Astrocyte of the spinal cord (primary cell): ENCODE measurements around the gene GTF2A2.

Experiments
- DNase-seq: peaks from one replicate; pipeline ENCODE4 v3.0.0; 2011; ENCODE audit warnings: low read depth, low spot score
- H3K4me3 ChIP-seq: 2 replicates; pipeline ENCODE4 v1.5.1; 2011; ENCODE audit warnings: low read depth, mild to moderate bottlenecking, low read length, moderate library complexity
- in situ Hi-C: cut with HindIII; loops from 2 replicates; pipeline ENCODE4 v1.10.0; 2017; ENCODE audit warnings: low sequenced_read_pairs
- TF ChIP-seq, protein P1 (sequence below): IDR thresholded peaks from 2 replicates; pipeline ENCODE4 v1.5.1; 2012; ENCODE audit warnings: low read depth, mild to moderate bottlenecking, low read length, inconsistent platforms

Gene GTF2A2

DNA sequence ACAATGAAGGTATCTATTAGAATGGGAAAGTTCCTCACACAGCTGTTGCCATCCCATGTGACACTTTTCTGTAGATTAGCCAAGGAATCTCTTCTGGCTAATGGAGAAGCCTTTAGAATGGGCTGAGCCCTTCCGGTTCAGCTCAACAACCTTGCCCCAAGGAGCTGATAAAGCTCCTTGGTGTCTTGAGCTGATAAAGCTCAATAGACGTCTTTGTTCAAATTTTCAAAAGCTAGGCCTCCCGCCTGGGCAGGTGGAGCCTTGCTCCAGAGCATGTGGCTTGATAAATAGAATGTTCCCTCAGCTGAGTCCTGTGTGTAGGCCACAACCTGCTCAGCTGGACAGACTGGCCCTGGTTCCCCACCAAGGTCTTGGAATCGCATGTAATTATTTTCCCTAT is 39.0 kb upstream of the GTF2A2 start:
- in situ Hi-C loops: no loop called here
- no peak for DNase-seq

DNA sequence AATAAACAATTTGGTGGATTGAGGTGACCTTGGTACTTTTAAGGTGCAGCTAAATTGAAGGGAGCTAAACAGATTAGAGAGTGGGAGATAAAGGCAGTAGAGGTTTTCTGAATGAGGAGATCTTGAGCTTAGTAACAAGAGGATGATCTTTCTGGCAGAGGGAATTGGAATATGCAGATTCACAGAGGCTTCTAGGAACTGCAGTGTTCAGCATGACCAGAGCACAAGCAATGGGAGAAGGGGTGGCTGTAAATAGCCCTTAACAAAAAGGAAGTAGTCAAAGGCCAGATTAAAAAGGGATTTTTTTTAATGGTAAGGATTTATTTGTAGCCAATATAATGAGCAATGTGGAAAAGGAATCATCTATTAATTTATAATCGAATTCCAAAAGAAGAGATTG is 37.5 kb upstream of the GTF2A2 start:
- in situ Hi-C loops: no loop called here
- no peak for DNase-seq
- TF ChIP-seq, protein P1, sequence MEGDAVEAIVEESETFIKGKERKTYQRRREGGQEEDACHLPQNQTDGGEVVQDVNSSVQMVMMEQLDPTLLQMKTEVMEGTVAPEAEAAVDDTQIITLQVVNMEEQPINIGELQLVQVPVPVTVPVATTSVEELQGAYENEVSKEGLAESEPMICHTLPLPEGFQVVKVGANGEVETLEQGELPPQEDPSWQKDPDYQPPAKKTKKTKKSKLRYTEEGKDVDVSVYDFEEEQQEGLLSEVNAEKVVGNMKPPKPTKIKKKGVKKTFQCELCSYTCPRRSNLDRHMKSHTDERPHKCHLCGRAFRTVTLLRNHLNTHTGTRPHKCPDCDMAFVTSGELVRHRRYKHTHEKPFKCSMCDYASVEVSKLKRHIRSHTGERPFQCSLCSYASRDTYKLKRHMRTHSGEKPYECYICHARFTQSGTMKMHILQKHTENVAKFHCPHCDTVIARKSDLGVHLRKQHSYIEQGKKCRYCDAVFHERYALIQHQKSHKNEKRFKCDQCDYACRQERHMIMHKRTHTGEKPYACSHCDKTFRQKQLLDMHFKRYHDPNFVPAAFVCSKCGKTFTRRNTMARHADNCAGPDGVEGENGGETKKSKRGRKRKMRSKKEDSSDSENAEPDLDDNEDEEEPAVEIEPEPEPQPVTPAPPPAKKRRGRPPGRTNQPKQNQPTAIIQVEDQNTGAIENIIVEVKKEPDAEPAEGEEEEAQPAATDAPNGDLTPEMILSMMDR: no peak
- no peak overlapping the region for H3K4me3 ChIP-seq

More for the DNA sequence above, 39.0 kb upstream of the GTF2A2 start:
- TF ChIP-seq, protein P1: no peak
- no peak overlapping the region for H3K4me3 ChIP-seq

DNA sequence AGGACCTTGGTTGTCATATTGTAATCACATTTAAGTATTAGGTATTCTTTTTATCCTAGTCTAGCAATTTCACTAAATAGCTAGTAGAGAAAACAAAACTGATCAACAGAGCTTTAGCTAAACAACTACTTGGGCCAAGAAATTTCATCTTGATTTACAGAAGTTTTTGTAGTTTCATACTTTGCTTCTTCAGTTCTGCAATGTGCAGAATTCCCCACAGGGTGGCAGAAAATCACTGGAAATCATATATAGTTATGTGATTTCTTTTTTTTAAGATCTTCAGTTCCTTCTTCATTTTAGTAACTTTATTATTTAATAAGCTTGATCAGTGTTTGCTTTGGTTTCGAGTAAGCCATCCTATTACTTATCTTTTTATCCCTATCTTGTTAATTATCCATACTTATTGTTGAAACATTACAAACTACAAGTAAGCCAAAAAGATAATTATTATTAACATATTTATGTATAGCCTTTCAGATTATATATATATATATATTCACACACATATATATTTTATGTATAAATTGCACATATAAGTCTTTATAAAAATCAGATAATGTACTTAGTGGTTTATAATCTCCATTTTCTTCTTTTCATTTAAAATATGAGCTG is 34.0 kb upstream of the GTF2A2 start:
- TF ChIP-seq, protein P1: peak; percentile 66
- in situ Hi-C loops: no loop called here
- DNase-seq: peak; percentile 62
- no peak overlapping the region for H3K4me3 ChIP-seq

DNA sequence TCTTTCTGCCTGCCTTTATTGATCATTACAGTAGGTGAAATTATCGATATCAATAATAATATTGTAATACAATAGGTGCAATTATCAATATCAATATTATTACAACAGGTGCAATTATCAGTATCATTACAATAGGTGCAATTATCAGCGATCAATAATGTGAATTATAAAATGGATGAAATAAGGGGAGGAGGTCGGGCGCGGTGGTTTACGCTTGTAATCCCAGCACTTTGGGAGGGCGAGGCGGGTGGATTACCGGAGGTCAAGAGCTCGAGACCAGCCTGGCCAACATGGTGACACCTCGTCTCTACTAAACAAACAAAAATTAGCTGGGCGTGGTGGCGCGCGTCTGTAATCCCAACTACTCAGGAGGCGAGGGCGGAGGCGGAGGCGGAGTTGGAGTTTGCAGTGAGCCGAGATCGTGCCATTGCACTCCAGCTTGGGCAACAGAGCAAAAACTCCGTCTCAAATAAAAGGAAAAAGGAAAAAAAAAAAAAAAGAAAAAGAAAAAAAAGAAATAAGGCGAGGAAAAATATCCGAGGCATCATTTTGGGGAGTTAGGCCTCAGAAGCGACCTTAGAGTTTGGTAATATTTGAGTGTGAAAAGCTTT is 32.4 kb upstream of the GTF2A2 start:
- peak; percentile 66 for DNase-seq
- peak overlapping the region; percentile 68 for H3K4me3 ChIP-seq
- TF ChIP-seq, protein P1: no peak
- in situ Hi-C loops: no loop called here

DNA sequence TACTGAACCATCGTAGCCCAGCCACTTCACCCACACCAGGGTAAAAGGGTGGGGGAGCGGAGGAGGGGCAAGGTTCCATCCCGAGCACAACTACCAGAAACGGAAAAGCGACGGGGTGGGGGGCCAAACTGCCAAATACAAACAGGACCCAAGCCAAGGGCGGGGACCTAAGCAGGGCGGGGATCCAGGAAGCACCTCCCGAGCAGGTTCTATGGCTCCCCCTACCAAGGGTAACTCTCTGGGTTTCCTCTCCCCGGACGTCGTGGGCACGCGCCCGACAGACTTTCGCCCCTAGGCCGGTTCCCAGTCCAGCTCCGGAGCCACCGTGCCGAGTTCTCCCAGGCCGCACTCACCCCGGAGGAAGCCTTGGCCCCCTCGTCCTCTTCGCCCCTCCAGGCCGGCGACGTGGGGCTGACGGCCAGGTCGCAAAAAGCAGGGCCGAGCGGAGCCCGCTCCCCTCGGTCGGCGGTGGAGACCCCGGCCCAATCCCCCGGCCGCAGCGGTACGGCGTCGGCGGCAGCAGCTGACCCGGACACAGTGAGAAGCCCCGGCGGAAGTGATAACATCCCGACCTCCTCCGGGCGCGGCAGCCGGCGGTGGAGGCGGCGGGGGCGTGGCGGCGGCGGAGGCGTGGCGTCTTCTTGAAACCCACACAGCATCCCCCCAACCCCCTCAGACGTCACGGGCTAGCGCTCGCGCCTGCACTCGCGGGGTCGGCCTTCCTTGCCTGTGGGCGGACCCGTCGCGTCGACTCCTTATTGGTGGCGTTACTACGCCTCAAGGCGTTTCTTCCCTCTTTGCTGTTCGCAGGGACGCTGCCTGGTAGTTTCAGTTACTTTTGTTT is 31.7 kb upstream of the GTF2A2 start, which contains the start of gene BNIP2:
BNIP2 (minus strand) TSS at position 539 of the 844 bp plus-strand sequence. CDS start 6,863 bp downstream, outside the sequence.
- H3K4me3 ChIP-seq: peak within 1 kb of the TSS; percentile 99
- in situ Hi-C loops: no loop called here
- TF ChIP-seq, protein P1: no peak
- DNase-seq: peak; percentile 100

DNA sequence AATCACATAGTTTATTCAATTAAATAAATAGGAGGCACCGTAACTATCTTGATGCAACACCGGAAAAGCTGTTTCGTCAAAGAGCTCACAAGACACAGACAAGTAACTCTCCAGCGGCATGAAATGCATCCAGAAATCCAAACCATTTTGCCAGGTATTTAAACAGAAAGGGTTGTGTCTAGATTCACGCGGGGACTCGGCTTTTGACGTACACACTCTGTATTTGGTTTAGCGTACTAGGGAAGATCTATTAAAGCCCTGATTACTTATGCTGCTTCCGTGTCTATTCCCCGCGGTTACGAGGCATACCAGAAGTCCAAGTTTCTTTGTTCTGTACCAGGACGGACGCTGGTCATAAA is 31.1 kb upstream of the GTF2A2 start:
- peak overlapping the region; percentile 99 for H3K4me3 ChIP-seq
- DNase-seq: peak; percentile 71
- in situ Hi-C loops: no loop called here
- TF ChIP-seq, protein P1: no peak
